CD4-positive, alpha-beta T cell treated with Interferon gamma for 1 hour (primary cell): ENCODE results near the gene NOTCH3.

Source experiments
- DNase-seq: peaks from one replicate; pipeline ENCODE4 v3.0.0-alpha.2; 2020

The NOTCH3 gene

GRCh38 chr19:15159251-15159650 is 41.5 kb downstream of the NOTCH3 start:
- no peak for DNase-seq

GRCh38 chr19:15156391-15156790 is 44.4 kb downstream of the NOTCH3 start:
- DNase-seq, result no peak

- DNase-seq, result no peak
Observed at GRCh38 chr19:15155296-15155695, 45.5 kb downstream of the NOTCH3 start.

GRCh38 chr19:15154002-15154612 is 46.7 kb downstream of the NOTCH3 start:
- peak; percentile 15 for DNase-seq

- no peak for DNase-seq
Observed at GRCh38 chr19:15149737-15150136, 51.1 kb downstream of the NOTCH3 start.

GRCh38 chr19:15147090-15147489 is 53.7 kb downstream of the NOTCH3 start:
- DNase-seq, result no peak

GRCh38 chr19:15144046-15144646 is 56.6 kb downstream of the NOTCH3 start:
- DNase-seq, result no peak

GRCh38 chr19:15142313-15142712 is 58.5 kb downstream of the NOTCH3 start:
- DNase-seq, result no peak

- no peak for DNase-seq
Observed at GRCh38 chr19:15141143-15141542, 59.7 kb downstream of the NOTCH3 start.

- no peak for DNase-seq
Observed at GRCh38 chr19:15138427-15138826, 62.4 kb downstream of the NOTCH3 start.

- DNase-seq, result no peak
Observed at GRCh38 chr19:15137777-15138176, 63.0 kb downstream of the NOTCH3 start.

GRCh38 chr19:15136234-15136954 is 64.4 kb downstream of the NOTCH3 start:
- DNase-seq, result no peak

- DNase-seq, result no peak
Observed at GRCh38 chr19:15129856-15130585, 70.8 kb downstream of the NOTCH3 start.

- no peak for DNase-seq
Observed at GRCh38 chr19:15128162-15128770, 72.5 kb downstream of the NOTCH3 start.

- DNase-seq, result no peak
Observed at GRCh38 chr19:15126131-15126910, 74.5 kb downstream of the NOTCH3 start.

GRCh38 chr19:15125232-15126067 is 75.3 kb downstream of the NOTCH3 start:
- DNase-seq, result peak; percentile 98

- peak; percentile 5 for DNase-seq
Observed at GRCh38 chr19:15124572-15125231, 76.1 kb downstream of the NOTCH3 start.

- DNase-seq, result no peak
Observed at GRCh38 chr19:15123900-15124299, 76.9 kb downstream of the NOTCH3 start.

- DNase-seq, result no peak
Observed at GRCh38 chr19:15123031-15123890, 77.5 kb downstream of the NOTCH3 start.
